NCI-H187 treated with DMSO at 0.1 percent for 48 hours (cell line): Measurements from ENCODE around the gene GRHPR.
A peak's percentile ranks its signal among the peaks of the same experiment; 100 is the strongest.
"Not testable (repeated sequence)": the region's sequence is repeated elsewhere in the genome, so short reads cannot be mapped to it uniquely, and the experiment has no call there.

Experiments
- DNase-seq: peaks from one replicate; lab custom pipeline; 2025; lab: John Stamatoyannopoulos, UW

Gene GRHPR

DNA sequence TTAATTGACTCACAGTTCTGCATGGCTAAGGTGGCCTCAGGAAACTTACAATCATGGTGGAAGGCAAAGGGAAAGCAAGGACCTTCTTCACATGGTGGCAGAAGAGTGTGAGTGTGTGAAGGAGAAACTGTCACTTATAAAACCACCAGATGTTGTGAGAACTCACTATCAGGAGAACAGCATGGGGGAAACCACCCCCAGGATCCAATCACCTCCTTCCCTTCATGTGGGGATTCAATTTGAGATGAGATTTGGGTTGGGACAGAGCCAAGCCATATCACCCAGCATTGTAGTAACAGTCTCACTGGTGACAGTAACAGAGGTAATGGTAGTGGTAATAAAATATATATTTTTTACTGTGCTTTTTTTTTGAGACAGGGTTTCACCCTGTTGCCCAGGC, 24.6 kb downstream of the GRHPR start:
- no peak for DNase-seq

GRCh38 chr9:37449862-37450632, 27.6 kb downstream of the GRHPR start:
- DNase-seq, result no peak

DNA sequence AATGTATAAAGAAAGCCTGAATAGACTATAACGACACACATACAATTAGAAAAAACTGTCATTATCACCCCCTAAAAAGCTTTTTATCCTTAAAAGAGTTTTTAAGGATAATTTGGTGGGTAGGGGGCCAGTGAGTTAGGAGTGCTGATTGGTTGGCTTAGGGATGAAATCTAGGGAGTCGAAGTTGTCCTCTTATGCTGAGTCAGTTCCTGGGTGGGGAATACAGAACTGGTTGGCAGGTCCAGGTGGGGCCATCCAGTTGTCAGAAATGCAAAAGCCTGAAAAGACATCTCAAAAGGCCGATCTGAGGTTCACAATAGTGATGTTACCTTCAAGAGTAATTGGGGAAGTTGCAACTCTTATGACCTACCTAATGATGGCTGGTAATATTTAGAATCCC, 29.1 kb downstream of the GRHPR start:
- DNase-seq, result no peak

GRCh38 chr9:37452611-37453010, 30.1 kb downstream of the GRHPR start:
- no peak for DNase-seq

DNA sequence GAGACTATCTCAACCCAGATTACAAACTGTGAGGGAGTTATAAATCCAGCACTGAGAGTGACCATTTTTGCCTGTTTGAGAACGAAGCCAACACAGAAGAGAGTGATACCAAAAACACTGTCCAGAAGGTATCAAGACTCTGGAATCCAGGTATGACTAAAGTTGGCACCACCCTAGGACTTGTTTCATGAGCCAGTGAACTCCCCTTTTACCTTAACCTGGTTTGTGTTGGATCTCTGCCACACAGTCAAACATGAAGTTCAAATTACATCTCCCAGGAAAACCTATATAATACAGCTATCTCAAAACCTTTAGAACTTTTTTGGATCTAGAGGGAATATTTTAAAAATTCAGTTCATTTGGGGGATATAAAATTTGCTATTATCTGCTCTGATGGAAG, 31.3 kb downstream of the GRHPR start:
- DNase-seq, result no peak

DNA sequence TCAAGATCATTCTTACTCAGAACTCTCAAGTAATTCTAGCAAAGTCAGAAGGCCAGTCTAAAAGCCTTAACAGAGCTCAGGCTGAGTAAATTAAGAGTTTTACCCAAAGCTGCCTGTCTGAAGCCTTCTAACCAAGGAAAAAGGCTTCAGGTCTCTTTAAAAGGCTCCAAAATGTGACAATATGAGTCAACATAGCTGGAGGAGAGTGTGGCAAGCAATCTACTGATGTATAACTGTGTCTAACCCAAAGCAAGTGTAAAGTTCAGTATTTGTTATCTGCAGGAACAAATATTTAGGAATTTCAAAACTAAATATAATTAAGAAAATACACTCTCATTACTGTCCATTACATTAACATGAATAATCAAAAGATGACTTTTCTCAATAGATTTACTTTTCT, 31.7 kb downstream of the GRHPR start:
- no peak for DNase-seq

DNA sequence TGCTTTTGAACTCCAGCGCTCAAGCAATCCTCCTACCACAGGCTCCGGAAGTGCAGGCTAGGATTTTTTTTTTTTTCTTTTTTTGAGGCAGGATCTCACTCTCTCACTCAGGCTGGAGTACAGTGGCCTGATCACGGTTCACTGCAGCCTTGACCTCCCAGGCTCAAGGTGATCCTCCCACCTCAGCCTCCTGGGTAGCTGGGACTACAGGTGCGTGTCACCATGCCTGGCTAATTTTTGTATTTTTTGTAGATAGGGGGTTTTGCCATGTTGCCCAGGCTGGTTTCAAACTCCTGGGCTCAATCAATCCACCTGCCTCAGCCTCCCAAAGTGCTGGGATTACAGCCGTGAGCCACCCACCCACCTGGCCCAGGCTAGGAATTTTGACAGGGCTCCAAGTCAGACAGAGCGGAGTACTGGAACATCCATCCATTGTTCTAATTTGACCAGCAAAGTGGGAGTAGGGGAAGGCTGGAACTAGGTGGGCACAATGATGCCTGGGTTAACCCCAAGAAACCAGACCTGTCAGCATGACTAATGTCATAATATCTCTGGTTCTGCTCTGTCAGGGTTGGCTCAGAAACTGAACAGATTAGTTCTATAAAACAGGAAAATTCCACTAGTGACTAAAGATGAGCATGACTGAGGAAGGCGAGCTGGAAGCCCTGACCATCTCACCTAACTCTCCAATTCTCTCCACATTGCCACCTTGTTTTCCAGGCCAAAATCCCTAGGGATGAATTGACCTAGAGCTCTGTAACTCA, 33.6 kb downstream of the GRHPR start:
- DNase-seq, result no peak

GRCh38 chr9:37456817-37457216, 34.3 kb downstream of the GRHPR start:
- no peak for DNase-seq

GRCh38 chr9:37464006-37464405, 41.5 kb downstream of the GRHPR start:
- no peak for DNase-seq

- no peak for DNase-seq
These were observed 42.1 kb downstream of the GRHPR start for GRCh38 chr9:37464426-37465248.

DNA sequence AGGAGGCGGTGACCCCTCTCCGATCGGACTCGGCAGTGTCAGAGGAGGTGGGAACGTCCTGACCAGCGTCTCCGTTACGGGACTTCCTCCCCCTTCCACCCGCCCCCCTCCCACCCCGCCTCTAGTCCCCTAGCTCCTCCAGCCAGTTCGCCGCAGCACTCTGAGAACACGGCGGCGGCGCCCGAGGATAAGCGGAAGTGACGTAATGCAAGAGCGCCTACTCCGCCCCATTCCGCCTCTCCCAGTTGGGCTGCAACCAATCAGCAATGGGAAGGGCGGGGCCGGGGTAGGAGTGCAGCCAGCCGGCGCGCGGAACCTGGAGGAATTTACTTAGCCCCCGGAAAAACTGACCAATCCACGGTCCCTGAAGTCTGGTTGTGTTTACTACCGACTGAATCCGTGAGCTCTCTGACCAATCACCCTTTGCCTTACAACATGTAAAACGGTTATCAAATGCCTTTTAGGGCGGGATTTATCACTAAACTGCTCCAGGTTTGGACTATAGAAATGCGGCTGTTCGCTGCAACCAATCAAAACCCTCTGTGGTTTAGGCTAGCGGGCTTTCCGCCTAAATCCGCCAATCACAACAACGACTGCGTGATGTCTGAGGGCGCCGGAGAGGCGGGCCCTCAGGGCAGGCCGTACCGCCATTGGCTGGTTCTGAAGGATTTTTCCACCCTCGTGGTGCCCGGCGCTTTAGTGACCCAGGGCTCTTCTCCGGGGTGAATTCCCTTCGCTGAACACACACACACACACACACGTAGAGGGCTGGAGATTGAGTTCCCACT, 42.9 kb downstream of the GRHPR start, which contains the start of gene ZBTB5:
ZBTB5 (minus strand) TSS at position 202 of the 788 bp plus-strand sequence. CDS start 22,899 bp downstream, outside the sequence.
- DNase-seq, result peak; percentile 83

GRCh38 chr9:37466037-37466709, 43.7 kb downstream of the GRHPR start:
- DNase-seq, result peak; percentile 43

DNA sequence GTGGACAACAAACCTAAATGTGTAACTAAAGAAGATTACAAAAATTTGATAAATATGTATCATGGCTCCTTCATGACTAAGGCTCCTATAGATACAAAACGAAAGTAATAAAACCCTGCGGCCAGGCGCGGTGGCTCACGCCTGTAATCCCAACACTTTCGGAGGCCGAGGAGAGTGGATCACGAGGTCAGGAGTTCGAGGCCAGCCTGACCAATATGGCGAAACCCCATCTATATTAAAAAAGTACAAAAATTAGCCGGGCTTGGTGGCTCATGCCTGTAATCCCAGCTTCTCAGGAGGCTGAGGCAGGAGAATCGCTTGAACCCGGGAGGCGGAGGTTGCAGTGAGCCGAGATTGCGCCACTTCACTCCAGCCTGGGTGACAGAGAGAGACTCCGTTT, 45.0 kb downstream of the GRHPR start:
- not testable (repeated sequence) for DNase-seq

GRCh38 chr9:37468620-37469019, 46.1 kb downstream of the GRHPR start:
- DNase-seq, result no peak

- no peak for DNase-seq
These were observed 49.6 kb downstream of the GRHPR start for GRCh38 chr9:37471942-37472684.

- DNase-seq, result not testable (repeated sequence)
These were observed 51.5 kb downstream of the GRHPR start for GRCh38 chr9:37473982-37474381.

DNA sequence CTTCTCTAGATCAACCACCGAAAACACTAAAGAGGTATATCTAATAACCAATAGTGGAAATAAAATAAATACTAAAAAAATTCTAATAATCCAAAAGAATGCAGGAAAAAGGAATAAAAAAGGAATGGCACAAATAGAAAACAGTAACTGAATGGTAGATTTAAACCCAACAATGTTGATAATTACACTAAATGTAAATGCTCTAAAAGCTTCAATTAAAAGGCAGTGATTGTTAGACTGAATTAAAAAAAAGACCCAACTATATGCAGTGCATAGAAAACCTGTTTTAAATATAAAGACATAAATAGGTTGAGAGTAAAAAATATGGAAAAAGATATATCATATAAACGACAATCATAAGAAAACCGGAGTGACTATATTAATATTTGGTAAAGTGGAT, 51.9 kb downstream of the GRHPR start:
- DNase-seq, result no peak

DNA sequence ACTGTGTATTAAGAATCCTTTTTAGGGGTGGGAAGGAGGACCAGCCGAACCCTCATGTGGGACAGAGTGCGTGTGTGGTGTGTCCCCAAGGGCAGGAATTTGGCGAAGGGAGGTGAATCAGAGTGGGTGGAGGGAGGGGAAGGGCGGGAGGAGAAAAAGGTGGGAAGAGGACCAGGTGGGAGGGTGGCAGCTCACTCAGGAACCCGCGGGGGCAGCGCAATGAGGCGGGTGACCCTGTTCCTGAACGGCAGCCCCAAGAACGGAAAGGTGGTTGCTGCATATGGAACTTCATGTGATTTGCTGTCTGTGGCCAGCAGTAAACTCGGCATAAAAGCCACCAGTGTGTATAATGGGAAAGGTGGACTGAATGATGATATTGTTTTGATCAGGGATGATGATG, 54.4 kb downstream of the GRHPR start:
- DNase-seq, result no peak

DNA sequence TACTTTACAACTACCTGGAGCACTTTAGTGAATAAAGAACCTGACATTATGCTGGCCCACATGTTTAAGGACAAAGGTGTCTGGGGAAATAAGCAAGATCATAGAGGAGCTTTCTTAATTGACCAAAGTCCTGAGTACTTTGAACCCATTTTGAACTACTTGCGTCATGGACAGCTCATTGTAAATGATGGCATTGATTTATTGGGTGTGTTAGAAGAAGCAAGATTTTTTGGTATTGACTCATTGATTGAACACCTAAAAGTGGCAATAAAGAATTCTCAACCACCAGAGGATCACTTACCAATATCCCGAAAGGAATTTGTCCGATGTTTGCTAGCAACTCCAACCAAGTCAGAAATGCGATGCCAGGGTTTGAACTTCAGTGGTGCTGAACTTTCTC, 54.9 kb downstream of the GRHPR start:
- not testable (repeated sequence) for DNase-seq

- DNase-seq, result not testable (repeated sequence)
These were observed 55.6 kb downstream of the GRHPR start for GRCh38 chr9:37477987-37478619.
